Measurements from ENCODE around the gene DCT.

Gene DCT

DNA sequence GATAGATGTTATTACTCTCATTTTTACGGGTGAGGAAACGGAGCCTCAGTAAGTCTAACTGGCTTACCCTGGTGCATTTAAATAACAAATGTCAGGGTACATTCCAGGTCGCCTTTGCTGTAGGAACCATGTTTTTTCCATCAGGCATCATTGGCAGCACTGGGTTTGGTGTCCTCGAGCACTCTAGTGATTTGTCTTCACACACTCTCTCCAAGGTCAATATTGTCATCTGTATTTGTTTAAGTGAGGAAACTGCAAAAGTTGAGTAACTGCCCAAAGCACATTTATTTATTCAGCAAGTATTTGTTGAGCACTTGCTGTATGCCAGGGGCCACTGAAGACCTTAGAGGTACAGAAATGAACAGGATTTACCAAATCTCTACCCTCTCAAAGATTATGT is 78.6 kb downstream of the DCT start:
- in situ Hi-C loops (cut with HindIII; ENCODE audit: low sequenced_read_pairs) = no loop called here

DNA sequence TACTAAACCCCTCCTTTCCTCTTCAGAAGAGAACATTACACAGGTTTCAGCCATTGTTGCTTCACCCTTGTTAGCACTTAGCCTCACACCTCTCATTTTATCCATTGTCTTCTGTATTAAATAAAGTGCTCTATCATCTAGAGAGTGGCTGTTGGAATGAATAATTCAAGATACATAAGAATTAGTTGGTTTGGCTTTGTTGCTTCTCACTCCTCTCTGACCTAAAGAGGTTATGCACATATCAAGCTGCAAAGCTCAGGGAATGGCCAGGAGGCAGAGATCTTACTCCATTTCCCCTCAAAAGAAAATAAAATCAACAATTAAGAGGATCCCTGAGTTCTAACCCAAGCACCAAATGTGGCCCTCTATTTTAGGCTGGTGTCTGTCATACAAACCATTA is 79.7 kb downstream of the DCT start:
- in situ Hi-C loops (cut with HindIII; ENCODE audit: low sequenced_read_pairs) = no loop called here

DNA sequence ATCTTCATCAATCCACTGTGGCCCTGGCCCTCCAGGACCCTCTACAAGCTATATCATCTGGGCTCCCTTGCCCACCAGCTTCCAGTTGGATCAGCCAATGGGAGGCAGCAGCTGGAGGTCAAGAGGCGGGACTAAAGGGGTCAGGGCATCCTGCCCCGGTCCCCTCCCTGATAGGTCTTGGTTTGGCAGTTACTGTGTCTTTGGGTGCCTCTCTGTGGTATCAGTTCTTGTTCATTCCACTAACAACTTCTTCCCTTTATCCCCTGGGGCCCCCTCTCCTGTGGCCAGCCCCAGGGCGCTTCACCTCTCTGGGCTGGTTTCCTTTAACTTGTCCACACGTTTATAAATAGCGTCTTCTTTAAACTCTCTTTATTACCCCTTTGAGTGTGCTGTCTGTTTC is 83.6 kb downstream of the DCT start:
- in situ Hi-C loops (cut with HindIII; ENCODE audit: low sequenced_read_pairs) = no loop called here

GRCh38 chr13:94394723-94395122 is 84.8 kb downstream of the DCT start:
- in situ Hi-C loops (cut with HindIII; ENCODE audit: low sequenced_read_pairs) = no loop called here

DNA sequence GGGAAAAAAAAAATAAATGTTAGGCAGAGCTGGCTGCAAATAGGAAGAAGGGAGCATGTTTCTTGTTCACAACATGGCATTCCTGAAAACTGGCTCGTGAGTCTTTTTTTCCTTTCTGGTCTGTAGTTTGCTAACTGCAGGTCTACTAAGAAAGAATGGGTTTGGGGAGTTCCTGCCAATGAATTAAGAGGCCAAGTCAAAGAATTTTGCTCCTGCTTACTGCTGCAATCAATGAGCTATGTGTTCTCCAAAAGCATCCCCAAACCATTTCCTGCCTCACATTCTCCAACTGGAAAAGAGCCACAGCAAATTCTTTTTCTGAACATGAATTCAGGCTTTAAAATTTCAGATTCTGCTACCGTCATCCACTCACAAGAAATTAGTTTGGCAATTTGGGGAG is 88.6 kb downstream of the DCT start:
- in situ Hi-C loops (cut with HindIII; ENCODE audit: low sequenced_read_pairs) = no loop called here

- in situ Hi-C loops (cut with HindIII; ENCODE audit: low sequenced_read_pairs) = no loop called here
Measured at GRCh38 chr13:94389604-94390351, 89.7 kb downstream of the DCT start.

DNA sequence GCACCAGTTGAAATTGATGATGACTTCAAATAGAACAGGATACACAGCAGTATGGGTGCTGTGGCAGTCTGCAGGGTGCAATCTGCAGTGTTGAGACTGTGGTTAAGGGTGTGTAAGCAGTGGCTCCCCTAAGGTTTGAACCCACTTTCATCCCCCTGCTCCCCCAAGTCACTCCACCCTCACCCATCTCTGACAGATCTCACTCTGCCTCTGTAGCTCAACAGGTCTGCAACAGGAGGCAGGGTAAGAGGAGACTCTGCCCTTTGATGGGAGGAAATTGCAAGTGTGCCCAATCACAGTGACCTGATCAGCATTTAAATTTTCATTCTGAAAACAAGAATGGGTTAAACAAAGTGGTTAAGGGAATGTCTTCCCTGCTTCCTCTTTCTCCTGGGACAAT is 92.4 kb downstream of the DCT start:
- in situ Hi-C loops (cut with HindIII; ENCODE audit: low sequenced_read_pairs) = no loop called here

All from DLD1 (cell line).